Hematopoietic multipotent progenitor cell treated with erythropoietin and hydrocortisone succinate and interleukin-3 and kit ligand, for 15 days (in vitro differentiated cells): ENCODE data around the gene FBXL14.

Experiments used
- DNase-seq: peaks from one replicate; pipeline ENCODE4 v3.0.0-alpha.2; 2015; ENCODE audit warnings: low spot score

FBXL14 gene

DNA sequence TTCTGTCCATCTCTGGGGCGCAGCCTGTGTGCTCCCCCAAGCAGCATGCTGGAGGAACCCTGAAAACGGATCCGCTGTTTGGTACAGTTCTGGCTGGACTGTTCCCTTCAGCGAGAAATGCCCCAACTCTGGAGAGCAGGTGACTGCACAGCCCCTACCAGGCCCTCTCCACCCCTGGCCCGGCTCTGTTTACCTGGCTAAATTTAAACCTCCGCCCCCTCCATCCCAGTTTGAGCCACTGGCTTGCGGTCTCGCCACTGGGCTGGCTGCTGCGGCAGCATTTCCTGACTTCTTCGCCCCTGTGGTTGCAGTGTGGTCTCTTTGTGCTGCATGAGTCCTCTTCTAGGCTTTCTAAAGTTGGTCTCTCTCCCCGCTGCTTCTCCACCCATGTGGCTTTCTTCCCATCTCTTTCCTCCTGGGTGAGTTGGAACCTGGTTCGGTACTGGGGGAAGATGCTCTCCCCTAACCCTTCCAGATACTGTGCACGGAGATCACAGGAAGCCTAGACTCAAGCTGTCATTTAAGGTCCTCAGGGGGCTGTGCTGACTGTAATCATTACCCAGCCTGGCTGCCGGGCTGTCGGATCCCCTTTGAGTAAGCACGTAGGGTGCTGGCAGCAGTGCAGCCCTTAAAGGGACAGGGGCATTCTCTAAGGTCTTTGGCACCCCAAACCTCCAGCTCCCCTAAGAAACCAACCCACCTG is 60.6 kb downstream of the FBXL14 start:
- no peak for DNase-seq

DNA sequence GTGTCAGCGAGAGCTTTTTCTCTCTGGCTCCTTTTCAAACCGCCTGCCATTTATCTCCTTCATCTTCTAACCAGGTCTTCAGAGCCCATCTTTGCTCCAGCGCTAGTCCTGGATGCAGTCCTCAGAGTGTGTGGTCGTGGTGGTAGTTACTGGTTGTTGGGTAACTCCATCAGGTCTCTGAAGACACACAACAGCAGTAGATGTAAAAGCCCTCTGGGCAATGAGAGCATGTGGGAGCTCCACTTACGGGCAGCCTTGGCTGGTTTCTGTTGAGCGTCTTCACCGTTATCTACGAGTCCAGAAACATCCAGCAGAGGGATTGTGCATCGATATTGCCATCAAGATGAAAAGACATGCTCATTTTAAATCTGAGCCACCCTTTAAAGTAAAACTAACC is 61.2 kb downstream of the FBXL14 start:
- no peak for DNase-seq

GRCh38 chr12:1532375-1533165 is 61.8 kb downstream of the FBXL14 start:
- no peak for DNase-seq

GRCh38 chr12:1531654-1532374 is 62.6 kb downstream of the FBXL14 start:
- no peak for DNase-seq

DNA sequence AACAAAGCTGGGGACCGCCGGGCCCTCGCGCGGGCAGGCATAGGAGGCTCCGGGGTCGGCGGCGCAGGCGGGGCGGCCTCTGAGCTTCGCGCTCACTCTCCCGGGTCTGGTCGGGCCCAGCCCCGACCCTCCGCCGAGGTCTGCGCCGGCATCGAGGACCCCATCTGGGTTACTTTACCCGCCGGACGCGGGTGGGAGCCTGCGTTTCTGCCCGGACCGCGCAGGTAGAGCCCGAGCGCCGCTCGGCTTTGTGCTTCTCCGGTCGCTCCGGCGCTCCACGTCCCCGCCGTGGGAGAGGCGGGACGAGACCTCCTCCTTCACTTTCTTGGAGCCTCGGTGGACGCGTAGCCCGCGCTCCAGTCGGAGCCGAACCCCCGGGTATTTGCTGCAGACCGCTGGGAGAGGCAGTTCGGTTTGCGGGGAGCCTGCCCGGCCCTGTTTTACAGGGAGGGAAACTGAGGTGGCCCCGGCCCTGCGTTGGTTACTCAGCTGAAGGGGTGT is 63.2 kb downstream of the FBXL14 start:
- no peak for DNase-seq

- DNase-seq = no peak
These were observed 63.7 kb downstream of the FBXL14 start for GRCh38 chr12:1530592-1531152.

- DNase-seq = no peak
These were observed 64.4 kb downstream of the FBXL14 start for GRCh38 chr12:1529862-1530591.

DNA sequence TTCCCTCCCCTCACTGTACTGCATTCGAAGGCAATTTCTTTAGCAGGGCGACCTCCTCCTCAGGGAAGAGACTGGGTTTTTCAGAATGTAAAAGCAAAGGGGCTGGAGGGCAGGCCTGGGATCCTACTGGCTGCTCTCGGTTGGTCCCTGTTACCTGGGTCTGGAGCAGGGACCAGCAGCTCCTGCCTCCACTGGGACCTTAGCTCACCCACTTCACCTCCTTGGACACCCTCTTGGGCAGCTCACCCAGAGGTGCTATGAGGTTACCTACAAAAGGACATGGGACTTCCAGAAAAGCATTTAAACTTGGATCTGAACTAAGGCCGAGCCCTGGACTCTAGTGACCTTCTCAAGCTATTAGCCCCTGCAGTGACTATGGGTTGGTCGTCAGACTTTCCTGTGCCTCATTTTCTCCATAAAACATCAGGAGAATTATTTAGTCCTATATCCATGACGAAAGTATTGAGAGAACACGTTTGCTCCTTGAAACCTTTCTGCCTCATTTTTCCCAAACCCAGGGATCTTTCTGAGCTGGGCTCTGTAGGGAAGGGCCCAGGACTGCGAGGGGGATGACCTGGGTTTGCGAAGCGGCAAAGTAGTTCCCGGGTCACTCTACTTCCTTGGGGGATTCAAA is 65.0 kb downstream of the FBXL14 start:
- no peak for DNase-seq

DNA sequence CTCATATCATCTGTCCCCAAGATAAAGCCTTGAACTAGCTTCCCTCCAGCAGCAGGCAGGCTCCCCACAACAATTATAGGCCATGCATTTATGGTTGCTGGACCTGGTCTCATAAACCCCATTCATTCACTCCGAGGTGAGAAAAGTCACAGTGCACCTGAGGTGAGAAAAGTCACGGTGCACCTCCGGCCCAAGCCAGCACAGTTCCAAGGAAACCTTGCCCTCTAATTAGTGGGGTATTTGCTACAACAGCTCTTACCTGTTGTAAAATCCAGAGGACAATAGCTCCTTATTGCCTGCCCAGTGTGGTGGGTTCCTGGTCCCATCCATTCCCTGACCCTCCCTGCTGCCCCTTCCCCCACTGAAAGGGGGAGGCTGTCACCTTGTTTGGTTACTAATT is 65.6 kb downstream of the FBXL14 start:
- no peak for DNase-seq

GRCh38 chr12:1527789-1528188 is 66.6 kb downstream of the FBXL14 start:
- DNase-seq = no peak

- DNase-seq = no peak
These were observed 68.5 kb downstream of the FBXL14 start for GRCh38 chr12:1525858-1526257.

GRCh38 chr12:1523558-1524050 is 70.8 kb downstream of the FBXL14 start:
- DNase-seq = no peak

GRCh38 chr12:1523046-1523445 is 71.3 kb downstream of the FBXL14 start:
- no peak for DNase-seq

GRCh38 chr12:1519642-1520041 is 74.7 kb downstream of the FBXL14 start:
- no peak for DNase-seq

DNA sequence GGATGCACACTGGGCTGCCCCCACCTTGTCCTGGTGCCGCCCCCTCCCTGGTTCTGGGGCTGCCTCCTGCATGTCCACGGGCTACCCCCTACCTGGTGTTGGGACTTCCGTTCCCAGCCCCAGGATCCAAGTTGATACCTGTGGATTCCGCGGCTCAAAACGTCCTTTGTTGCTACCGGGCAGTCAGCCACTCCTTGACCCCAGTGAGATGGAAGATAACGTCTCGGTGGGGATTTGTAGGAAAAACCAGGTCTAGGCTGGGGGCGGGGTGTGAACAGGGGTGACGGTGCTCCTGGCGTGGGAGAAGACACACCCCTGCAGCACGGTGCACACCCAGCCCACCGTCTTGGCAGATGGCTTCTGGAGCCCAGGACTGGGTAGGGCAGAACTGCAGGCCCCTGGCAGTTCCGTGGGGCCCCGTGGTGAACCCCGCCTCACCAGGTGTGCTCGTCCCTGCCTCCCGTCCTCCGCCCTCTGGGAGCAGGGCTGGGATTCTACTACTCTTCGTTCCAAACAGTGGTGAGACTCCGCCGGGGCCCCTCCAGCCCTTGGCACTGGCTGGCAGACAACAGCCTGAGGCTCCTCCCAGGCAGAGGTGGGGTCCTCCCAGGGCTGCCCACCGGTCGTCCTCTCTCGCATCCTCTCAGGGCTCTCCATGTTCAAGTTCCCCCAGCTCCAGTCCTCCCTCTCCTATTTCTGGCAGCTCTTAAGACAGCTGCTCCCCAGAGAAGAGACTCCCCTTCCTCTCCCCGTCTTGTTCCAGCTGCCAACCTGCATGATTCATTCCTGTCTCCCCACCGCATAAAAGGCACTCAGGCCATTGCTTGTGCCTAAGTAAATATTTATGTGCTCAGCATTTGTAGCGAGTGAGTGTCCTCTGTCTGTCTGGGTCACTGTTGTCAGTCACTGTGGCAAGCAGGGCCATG is 75.5 kb downstream of the FBXL14 start:
- no peak for DNase-seq

GRCh38 chr12:1517734-1518525 is 76.5 kb downstream of the FBXL14 start:
- DNase-seq = no peak

DNA sequence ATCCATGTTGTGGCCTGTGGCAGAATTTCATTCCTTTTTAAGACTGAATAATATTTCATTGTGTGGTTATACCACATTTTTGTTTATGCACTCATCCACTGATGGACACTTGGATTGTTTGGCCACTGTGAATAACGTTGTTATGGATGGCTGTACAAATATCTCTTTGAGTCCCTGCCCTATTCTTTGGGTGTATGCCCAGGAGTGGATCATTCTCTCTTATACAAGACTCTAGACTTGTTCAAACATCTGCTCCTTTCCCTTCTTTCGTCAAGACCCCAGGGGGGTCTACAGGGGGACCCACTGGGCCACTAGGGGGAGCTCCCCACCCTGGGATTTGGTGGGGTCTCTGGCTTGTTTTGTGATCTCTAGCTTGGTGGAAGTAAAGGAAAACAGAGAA is 77.4 kb downstream of the FBXL14 start:
- DNase-seq = no peak
